SJCRH30 (cell line): Measurements from ENCODE around the gene DBN1. TPM values are rescaled to one million over a fixed set of nuclear protein-coding genes. Genes with fewer than 3 reads are reported as not detected.

Experiments used
- DNase-seq, 2 experiments: peaks; one replicate each; pipeline ENCODE4 v3.0.0-alpha.2; 2015 to 2020
- H3K27ac ChIP-seq: fragments of 250-450 bp; sonication (Bioruptor Pico); 2 replicates; pipeline ENCODE4 v1.5.1; 2020; ENCODE audit warnings: mild to moderate bottlenecking, moderate library complexity
- H3K27me3 ChIP-seq: fragments of 250-450 bp; sonication (Bioruptor Pico); 2 replicates; pipeline ENCODE4 v1.5.1; 2020; ENCODE audit warnings: mild to moderate bottlenecking, moderate library complexity
- H3K36me3 ChIP-seq: fragments of 250-450 bp; sonication (Bioruptor Pico); 2 replicates; pipeline ENCODE4 v1.5.1; 2020; ENCODE audit warnings: mild to moderate bottlenecking, moderate library complexity
- H3K4me1 ChIP-seq: fragments of 250-450 bp; sonication (Bioruptor Pico); 2 replicates; pipeline ENCODE4 v1.5.1; 2020; ENCODE audit warnings: mild to moderate bottlenecking, moderate library complexity
- H3K4me3 ChIP-seq: fragments of 250-450 bp; sonication (Bioruptor Pico); 2 replicates; pipeline ENCODE4 v1.5.1; 2020; ENCODE audit warnings: mild to moderate bottlenecking, moderate library complexity
- H3K9me3 ChIP-seq: fragments of 250-450 bp; sonication (Bioruptor Pico); replicated peaks from 2 replicates; pipeline ENCODE4 v1.5.1; 2020; ENCODE audit warnings: mild to moderate bottlenecking, moderate library complexity
- total RNA-seq: library from RNA; depleted of rRNA; stranded (reverse); fragments of >200 nt; shearing (Covaris generic); gene quantifications from 2 replicates; pipeline ENCODE4 v1.2.3, GENCODE V29; 2014

The DBN1 gene
- total RNA-seq, 1 experiment from 2014 or later: 265 TPM

DNA sequence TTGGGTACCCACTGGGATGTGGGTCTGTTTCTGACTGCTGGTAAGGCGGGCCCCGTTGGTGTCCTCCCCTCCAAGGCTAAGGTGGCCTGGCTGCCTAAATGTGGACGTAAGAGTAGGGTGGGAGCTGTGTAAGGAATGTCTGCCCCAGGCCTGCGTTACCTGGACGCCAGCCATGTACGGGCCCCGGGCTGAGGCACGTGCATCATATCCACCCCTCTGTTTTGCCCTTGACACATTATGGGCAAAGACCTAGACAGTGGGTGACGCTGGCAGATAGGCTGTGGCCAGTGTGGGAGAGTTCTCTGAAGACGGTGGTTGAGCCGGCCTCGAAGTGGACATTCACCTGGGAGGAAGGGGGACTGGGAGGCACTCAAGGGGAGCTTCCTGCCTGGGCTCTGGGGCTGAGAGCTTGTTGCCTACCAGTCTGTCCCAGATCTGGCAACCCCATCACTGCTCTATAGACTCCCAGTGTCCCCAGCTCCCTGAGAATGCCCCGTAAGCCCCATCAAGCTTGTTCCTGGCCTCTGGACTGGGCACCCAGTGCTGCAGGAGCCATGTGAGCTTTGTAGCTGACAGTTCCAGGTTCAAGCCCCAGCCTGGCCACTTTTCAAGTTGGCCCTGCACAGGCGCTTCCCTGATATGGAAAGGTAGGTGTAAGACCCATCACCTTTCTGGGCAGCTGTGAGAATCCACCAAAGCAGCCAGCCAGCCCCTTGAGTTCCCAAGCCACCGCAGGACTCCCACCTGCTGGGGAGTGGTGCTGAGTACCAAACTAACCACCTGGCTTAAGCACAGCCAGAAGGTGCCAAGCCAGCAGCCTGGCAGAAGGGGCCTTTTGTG is 30.1 kb downstream of the DBN1 start:
- H3K9me3 ChIP-seq: no peaks in the 10 kb centered on the region
- H3K27ac ChIP-seq: no peak overlapping the region
- H3K4me1 ChIP-seq: peaks cover 8% of the 10 kb centered on the region
- no peak for DNase-seq
- H3K4me3 ChIP-seq: no peak overlapping the region
- no peaks in the 10 kb centered on the region for H3K27me3 ChIP-seq
- H3K36me3 ChIP-seq: peaks cover 21% of the 10 kb centered on the region

DNA sequence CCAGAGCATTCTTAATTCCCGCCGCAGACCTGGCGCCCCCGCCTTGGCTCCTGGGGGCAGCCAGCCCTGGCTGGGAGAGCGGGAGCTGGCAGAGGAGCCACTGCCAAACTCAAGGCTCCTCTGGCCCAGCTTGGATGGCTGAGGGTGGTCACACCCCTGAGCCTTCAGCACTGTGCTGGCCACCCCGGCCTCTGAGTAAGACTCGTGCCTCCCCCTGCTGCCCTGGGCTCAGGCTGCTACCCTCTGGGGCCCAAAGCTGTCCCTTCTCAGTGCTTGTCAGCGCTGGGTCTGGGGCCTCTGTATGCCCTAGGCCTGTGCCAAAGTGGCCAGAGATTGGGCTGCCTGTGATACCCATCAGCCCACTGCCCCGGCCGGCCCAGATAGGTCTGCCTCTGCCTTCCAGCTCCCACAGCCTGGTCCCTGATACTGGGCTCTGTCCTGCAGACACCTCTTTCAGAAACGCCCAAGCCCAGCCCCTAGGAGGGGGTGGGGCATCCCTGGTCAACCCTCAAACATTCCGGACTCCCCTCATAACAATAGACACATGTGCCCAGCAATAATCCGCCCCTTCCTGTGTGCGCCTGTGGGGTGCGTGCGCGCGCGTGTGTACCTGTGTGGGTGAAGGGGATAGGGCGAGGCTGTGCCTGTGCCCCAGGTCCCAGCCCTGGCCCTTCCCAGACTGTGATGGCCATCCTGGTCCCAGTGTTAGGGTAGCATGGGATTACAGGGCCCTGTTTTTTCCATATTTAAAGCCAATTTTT is 31.2 kb downstream of the DBN1 start:
- no peaks in the 10 kb centered on the region for H3K9me3 ChIP-seq
- no peak overlapping the region for H3K4me3 ChIP-seq
- H3K4me1 ChIP-seq: 0 out of 2 replicates have a peak, but pooled peaks cover 2% of the 10 kb centered on the region
- H3K36me3 ChIP-seq: peaks cover 27% of the 10 kb centered on the region
- H3K27ac ChIP-seq: no peak overlapping the region
- no peaks in the 10 kb centered on the region for H3K27me3 ChIP-seq
- DNase-seq: no peak

DNA sequence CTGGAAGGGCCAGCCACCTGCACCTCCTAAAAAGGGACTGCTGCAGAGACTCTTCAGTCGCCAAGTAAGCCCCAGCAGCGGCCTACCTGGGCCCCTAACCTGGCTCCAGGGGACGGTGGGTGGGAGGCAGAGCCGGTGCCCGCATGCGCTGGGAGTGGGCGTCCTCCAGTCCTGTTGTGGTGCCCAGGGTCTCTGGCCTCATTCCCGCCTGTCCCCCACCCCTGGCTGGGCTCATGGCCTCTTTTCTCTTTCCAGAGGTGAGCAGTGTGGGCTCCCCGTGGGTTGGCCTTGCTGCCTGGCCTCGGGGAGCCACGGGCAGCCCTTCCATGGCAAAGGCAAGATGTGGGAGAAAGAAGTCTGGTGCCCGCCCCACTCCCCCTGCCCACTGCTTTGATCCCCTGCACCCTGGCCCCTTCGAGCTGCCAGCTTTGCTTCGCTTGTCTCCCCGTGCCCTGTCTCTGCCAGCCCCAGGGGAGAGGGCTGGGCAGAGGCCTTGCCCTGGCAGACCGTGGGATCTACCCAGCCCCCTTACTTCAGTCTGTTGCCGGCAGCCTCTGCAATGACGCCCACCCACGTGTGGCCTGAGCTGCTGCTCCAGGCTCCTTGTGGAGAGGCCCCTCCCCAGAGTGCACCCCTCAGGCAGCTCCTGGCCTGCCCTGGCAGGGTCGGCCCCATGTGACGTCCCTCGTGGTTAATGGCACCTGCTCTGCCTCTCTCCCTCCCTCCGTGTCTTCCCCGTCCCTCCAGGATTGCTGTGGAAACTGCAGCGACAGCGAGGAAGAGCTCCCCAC is 32.2 kb downstream of the DBN1 start:
- H3K27ac ChIP-seq: no peak overlapping the region
- H3K4me1 ChIP-seq: 0 out of 2 replicates have a peak, but pooled peaks cover 2% of the 10 kb centered on the region
- DNase-seq: no peak
- no peaks in the 10 kb centered on the region for H3K9me3 ChIP-seq
- H3K27me3 ChIP-seq: no peaks in the 10 kb centered on the region
- H3K36me3 ChIP-seq: peaks cover 36% of the 10 kb centered on the region
- H3K4me3 ChIP-seq: no peak overlapping the region

DNA sequence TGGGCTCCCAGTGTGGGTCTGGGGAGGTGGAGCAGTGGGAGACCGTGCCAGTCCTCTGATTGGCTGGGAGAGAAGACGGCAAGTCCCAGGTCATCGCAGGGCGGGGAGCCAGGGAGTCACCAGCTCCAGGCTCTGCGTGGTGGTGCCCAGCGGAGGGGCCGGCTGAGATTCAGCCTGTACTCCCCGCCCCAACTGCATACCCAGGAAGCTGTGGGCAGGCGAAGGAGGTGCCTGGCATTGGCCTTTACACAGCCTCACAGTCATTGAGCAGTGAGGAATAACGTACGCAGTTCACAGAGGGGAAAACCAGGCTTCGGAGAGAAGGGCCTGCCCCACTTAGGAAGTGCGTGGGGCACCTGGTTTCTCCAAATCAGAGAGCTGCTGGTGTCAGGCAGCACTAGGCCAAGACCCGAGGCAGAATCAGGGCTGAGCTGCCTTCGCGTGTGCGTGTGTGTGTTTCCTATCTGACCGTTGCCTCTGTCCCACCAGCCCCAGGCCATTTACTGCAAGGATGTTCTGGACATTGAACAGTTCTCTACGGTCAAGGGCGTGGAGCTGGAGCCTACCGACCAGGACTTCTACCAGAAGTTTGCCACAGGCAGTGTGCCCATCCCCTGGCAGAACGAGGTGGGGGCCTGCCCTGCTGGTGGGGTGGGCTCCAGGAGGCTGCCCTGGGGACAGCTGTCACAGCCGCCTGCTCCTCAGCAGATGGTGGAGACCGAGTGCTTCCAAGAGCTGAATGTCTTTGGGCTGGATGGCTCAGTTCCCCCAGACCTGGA is 33.0 kb downstream of the DBN1 start:
- H3K27ac ChIP-seq: no peak overlapping the region
- no peaks in the 10 kb centered on the region for H3K4me1 ChIP-seq
- H3K4me3 ChIP-seq: no peak overlapping the region
- DNase-seq: no peak
- no peaks in the 10 kb centered on the region for H3K9me3 ChIP-seq
- peaks cover 42% of the 10 kb centered on the region for H3K36me3 ChIP-seq
- no peaks in the 10 kb centered on the region for H3K27me3 ChIP-seq

DNA sequence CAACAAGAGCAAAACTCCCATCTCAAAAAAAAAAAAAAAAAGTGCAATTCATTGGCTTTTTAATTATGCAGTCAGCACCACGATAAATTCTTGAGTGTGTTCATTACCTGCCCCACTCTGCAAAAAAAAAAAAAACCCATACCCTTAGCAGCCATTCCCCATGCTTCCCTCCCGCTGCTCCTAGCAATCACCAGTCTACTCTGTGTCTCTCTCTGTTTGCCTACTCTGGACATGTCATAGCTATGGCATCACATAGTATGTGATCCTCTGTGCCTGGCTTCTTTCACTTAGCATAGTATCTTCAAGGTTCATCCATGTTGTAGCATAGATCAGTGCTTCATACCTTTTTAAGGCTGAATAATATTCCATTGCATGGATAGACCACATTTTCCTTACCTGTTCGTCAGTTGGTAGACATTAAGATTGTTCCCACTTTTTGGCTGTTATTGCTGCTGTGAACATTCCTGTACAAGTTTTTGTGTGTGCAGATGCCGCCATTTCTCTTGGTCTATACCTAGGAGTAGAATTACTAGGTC is 33.8 kb downstream of the DBN1 start:
- Histone ChIP-seq H3K4me3 (no peak overlapping the region), H3K27ac (no peak overlapping the region), H3K4me1 (no peaks in the 10 kb centered on the region), H3K36me3 (peaks cover 45% of the 10 kb centered on the region), H3K27me3 (no peaks in the 10 kb centered on the region), H3K9me3 (no peaks in the 10 kb centered on the region)
- no peak for DNase-seq

DNA sequence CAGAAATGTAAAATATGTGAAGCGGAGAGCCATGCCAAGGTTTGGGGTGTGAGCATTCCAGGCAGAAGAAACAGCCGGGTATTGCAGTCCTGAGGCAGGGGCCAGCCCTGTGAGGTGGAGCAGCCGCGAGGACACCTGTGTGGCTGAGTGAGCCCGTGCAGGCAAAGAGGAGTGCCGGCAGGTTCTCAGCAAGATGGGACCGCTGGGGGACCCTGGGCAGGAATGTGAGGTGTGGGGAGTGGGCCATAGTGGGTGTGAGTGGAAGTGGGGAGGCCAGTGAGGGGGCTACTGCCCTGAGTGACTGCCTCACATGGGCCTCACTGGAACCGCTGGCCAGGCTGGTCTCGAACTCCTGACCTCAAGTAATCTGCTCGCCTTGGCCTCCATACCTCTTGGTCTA is 35.0 kb downstream of the DBN1 start:
- H3K36me3 ChIP-seq: peaks cover 44% of the 10 kb centered on the region
- DNase-seq: no peak
- no peak overlapping the region for H3K4me3 ChIP-seq
- no peaks in the 10 kb centered on the region for H3K4me1 ChIP-seq
- no peaks in the 10 kb centered on the region for H3K27me3 ChIP-seq
- no peak overlapping the region for H3K27ac ChIP-seq
- H3K9me3 ChIP-seq: no peaks in the 10 kb centered on the region

DNA sequence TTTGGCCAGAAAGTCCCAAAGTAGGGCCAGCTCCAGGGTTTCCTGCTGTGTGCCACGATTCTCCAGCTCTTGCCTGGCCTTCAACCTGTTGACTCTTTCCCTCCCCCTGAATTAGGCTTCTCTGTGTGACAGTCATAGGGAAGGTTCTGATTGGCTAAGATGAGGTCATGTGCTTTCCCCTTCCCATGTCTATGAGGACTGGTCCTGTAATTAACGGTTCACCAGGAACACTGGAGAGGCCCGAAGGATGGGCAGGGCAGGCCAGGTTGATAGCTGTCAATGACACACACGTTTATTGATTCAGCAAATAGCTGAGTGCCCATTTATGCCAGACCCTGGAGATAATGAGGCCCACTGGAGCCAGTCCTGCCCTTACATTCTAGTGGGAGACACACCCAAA is 35.8 kb downstream of the DBN1 start:
- Histone ChIP-seq H3K9me3 (no peaks in the 10 kb centered on the region), H3K36me3 (peaks cover 53% of the 10 kb centered on the region), H3K4me3 (no peak overlapping the region), H3K4me1 (no peaks in the 10 kb centered on the region), H3K27ac (no peak overlapping the region), H3K27me3 (no peaks in the 10 kb centered on the region)
- DNase-seq: no peak

DNA sequence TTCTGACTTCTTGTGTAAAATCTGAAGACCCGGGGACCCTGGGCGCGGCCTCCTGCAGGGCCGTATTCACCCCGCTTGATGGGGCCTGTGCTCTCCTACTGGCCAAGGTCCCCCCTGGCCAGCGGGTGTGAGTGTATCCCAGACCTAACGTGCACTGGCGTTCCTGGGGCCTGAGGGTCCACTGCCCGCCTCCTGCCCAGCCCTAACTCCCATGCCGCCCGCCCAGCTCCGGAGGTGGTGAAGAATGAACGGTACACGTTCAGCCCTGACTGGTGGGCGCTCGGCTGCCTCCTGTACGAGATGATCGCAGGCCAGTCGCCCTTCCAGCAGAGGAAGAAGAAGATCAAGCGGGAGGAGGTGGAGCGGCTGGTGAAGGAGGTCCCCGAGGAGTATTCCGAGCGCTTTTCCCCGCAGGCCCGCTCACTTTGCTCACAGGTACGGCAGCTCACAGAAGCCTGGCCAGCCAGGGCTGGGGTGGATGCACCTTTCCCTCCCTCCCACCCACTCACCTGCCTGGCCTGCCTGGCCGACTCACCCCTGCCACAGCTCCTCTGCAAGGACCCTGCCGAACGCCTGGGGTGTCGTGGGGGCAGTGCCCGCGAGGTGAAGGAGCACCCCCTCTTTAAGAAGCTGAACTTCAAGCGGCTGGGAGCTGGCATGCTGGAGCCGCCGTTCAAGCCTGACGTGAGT is 37.4 kb downstream of the DBN1 start:
- no peak overlapping the region for H3K27ac ChIP-seq
- peaks cover 58% of the 10 kb centered on the region for H3K36me3 ChIP-seq
- no peaks in the 10 kb centered on the region for H3K4me1 ChIP-seq
- H3K9me3 ChIP-seq: no peaks in the 10 kb centered on the region
- H3K27me3 ChIP-seq: no peaks in the 10 kb centered on the region
- DNase-seq: no peak
- no peak overlapping the region for H3K4me3 ChIP-seq

DNA sequence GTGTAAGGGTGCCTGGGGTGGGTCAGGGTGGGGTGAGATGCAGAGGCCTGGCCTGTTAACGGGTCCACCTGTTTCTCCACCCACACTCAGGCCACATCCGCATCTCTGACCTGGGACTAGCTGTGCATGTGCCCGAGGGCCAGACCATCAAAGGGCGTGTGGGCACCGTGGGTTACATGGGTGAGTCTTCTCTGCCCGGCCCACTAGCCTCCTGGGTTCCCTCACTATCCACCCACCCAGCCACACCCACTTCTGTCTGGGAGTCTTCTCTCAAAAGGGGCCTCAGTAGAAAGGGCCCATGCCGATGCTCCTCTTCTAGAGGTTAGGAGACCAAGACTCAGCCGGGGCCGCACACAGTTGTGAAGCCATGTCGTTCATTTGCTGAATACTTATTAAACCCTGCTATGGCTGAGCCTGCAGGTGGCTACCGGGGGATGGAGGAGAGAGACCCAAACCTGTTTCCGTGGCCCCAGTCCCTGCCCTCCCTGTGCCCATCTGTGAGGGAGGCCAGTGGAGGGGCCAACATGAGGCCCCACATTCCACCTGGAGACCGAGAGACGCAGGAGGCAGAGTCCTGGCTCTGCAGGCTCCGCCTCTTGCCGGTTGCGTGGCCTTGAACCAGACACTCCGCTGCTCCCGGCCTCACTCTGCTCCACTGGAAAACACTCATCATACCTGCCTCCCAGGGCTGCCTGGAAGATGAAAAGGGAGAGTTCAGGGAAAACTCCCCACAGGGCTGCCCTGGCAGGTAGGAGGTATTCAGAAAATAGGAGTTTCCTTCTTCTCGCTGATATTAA is 38.3 kb downstream of the DBN1 start:
- peaks cover 62% of the 10 kb centered on the region for H3K36me3 ChIP-seq
- H3K27ac ChIP-seq: no peak overlapping the region
- DNase-seq: no peak
- H3K4me1 ChIP-seq: peaks cover 4% of the 10 kb centered on the region
- H3K27me3 ChIP-seq: no peaks in the 10 kb centered on the region
- no peak overlapping the region for H3K4me3 ChIP-seq
- no peaks in the 10 kb centered on the region for H3K9me3 ChIP-seq

DNA sequence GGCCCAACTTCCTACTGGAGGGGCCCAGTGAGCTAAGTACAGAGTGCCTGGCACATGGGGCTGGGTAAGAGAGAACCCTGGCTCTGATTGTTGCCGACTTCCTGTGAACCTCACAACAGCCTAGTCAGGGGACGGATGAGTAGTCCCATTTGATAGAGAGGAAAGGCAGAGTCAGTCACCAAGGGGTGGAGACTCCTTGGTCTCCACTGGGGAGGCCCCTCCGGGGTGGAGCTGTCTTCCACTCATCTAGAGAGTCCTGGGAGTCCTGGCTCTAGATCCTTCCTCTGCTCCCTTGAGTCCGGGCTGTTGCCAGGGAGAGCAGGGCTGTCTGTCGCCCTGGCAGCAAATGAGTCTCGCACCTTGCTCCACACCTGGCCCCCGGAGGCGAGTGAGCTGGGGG is 39.0 kb downstream of the DBN1 start:
- Histone ChIP-seq H3K4me1 (peaks cover 10% of the 10 kb centered on the region), H3K36me3 (peaks cover 59% of the 10 kb centered on the region), H3K4me3 (no peak overlapping the region), H3K27ac (no peak overlapping the region), H3K9me3 (no peaks in the 10 kb centered on the region), H3K27me3 (no peaks in the 10 kb centered on the region)
- DNase-seq: no peak

DNA sequence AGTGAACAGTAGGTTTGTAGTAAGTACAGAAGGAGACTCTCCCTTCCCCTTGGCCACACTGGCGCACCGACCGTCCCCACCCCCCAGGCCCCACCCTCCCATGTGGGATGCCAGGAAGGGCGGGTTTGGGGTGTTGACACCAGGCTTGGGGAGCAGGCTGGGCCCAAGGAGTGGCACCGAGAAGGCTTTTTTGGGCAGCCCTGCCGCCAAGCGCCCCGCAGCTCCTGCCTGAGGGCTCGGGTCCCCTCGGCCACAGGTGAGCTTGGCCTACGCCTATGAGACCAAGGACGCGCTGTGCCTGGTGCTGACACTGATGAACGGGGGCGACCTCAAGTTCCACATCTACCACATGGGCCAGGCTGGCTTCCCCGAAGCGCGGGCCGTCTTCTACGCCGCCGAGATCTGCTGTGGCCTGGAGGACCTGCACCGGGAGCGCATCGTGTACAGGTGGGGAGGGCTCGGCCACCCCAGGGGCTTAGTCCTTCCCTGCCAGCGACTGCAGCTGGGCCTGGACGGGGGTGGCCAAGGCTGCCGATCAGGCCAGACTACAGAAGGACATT is 39.7 kb downstream of the DBN1 start:
- no peak for DNase-seq
- peaks cover 14% of the 10 kb centered on the region for H3K4me1 ChIP-seq
- no peak overlapping the region for H3K27ac ChIP-seq
- no peaks in the 10 kb centered on the region for H3K9me3 ChIP-seq
- peaks cover 55% of the 10 kb centered on the region for H3K36me3 ChIP-seq
- H3K27me3 ChIP-seq: no peaks in the 10 kb centered on the region
- H3K4me3 ChIP-seq: no peak overlapping the region

DNA sequence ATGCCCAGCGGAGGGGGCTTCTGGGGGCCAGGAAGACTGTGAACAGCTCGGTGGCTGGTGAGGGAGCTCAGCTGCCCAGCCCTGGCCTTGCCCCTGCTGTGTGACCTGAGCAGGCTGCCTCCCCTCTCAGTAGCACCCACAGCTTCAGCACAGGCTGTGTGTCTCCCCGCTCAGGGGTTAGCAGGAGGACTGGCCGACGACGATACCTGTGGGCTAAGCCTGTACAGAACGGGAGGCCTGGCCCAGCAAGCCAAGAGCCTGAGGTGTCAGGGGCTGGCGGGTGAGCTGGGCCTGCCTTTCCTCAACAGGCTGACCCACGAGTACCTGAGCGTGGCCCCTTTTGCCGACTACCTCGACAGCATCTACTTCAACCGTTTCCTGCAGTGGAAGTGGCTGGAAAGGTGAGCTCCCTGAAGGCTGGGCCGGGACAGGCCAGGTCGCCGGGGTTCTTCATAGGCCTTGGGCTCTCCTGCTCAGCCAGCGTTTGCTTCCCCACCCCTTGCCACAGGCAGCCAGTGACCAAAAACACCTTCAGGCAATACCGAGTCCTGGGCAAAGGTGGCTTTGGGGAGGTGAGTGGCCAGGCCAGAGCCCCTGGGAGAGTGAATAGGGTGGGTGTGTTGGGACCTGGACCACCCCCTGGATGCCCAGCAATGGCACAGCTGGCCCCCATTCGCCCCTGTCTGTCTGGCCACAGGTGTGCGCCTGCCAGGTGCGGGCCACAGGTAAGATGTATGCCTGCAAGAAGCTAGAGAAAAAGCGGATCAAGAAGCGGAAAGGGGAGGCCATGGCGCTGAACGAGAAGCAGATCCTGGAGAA is 40.4 kb downstream of the DBN1 start:
- Histone ChIP-seq H3K4me1 (peaks cover 14% of the 10 kb centered on the region), H3K9me3 (no peaks in the 10 kb centered on the region), H3K4me3 (no peak overlapping the region), H3K27ac (no peak overlapping the region), H3K36me3 (peaks cover 52% of the 10 kb centered on the region), H3K27me3 (no peaks in the 10 kb centered on the region)
- DNase-seq: no peak
